ENCODE results near the gene SH3TC2. TPM values are rescaled to one million over a fixed set of nuclear protein-coding genes. Genes with fewer than 3 reads are reported as not detected.

Gene SH3TC2
- total RNA-seq, 4 donors from 2014 or later: 0.10 to 0.41 (median 0.20) TPM; not detected in 1

DNA sequence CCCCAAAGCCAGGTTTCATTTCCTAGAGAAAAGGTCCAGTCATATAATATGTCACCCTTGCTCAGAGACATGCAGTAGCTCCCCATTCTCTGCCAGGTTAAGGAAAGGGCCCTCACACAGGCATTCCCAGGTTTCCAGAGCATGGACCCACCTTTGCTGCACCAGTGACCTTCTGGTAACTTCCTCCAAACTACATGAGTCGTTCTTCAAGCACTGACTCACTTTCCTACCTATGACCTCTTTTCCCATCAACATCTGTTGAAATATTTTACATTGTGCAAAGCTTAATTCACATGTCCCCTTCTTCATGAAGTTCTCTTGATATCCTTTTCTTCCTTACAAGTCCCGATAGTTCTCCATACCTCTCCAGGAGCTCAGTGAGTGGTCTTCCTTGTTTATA, 25.9 kb downstream of the SH3TC2 start:
- ATAC-seq: no peak
- no peak overlapping the region for H3K27ac ChIP-seq
- intact Hi-C loops (cut with DNase I; ENCODE audit: low total_unique reads) (loop anchor here (10.0 kb wide), 3 partner anchors 78 to 592 kb away; no protein-coding TSS in a partner anchor), in situ Hi-C loops (cut with MboI; ENCODE audit: low sequenced_read_pairs in 4 of 4) (loop anchor here (5.0 to 25.0 kb wide), 3 partner anchors 300 to 600 kb away; no protein-coding TSS in a partner anchor)
- TF ChIP-seq POLR2A (IDR thresholded peaks at IDR 0.05): no peak
- TF ChIP-seq, protein P1, sequence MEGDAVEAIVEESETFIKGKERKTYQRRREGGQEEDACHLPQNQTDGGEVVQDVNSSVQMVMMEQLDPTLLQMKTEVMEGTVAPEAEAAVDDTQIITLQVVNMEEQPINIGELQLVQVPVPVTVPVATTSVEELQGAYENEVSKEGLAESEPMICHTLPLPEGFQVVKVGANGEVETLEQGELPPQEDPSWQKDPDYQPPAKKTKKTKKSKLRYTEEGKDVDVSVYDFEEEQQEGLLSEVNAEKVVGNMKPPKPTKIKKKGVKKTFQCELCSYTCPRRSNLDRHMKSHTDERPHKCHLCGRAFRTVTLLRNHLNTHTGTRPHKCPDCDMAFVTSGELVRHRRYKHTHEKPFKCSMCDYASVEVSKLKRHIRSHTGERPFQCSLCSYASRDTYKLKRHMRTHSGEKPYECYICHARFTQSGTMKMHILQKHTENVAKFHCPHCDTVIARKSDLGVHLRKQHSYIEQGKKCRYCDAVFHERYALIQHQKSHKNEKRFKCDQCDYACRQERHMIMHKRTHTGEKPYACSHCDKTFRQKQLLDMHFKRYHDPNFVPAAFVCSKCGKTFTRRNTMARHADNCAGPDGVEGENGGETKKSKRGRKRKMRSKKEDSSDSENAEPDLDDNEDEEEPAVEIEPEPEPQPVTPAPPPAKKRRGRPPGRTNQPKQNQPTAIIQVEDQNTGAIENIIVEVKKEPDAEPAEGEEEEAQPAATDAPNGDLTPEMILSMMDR (IDR thresholded peaks at IDR 0.05 in 4 of 5, conservative IDR thresholded peaks at IDR 0.05 in 1 of 5): no peak
- no peak for DNase-seq
- no peaks in the 10 kb centered on the region for H3K9me3 ChIP-seq
- H3K36me3 ChIP-seq: no peaks in the 10 kb centered on the region
- peaks cover 0 to 12% of the 10 kb centered on the region in 2 donors for H3K4me1 ChIP-seq
- no peak overlapping the region for H3K4me3 ChIP-seq
- H3K27me3 ChIP-seq: no peaks in the 10 kb centered on the region

- TF ChIP-seq POLR2A (IDR thresholded peaks at IDR 0.05): no peak
- TF ChIP-seq, protein P1 (IDR thresholded peaks at IDR 0.05 in 4 of 5, conservative IDR thresholded peaks at IDR 0.05 in 1 of 5): no peak
- intact Hi-C loops (cut with DNase I; ENCODE audit: low total_unique reads): loop anchor here (10.0 kb wide), 3 partner anchors 79 to 591 kb away; no protein-coding TSS in a partner anchor
- Histone ChIP-seq H3K36me3 (no peaks in the 10 kb centered on the region), H3K27me3 (no peaks in the 10 kb centered on the region), H3K27ac (no peak overlapping the region), H3K4me3 (no peak overlapping the region), H3K4me1 (peaks cover 0 to 12% of the 10 kb centered on the region in 2 donors), H3K9me3 (no peaks in the 10 kb centered on the region)
- no peak for DNase-seq
- no peak for ATAC-seq
- in situ Hi-C loops (cut with MboI; ENCODE audit: low sequenced_read_pairs in 4 of 4): loop anchor here (5.0 to 25.0 kb wide), 3 partner anchors 299 to 599 kb away; no protein-coding TSS in a partner anchor
These were observed 26.7 kb downstream of the SH3TC2 start for GRCh38 chr5:149036168-149036567.

DNA sequence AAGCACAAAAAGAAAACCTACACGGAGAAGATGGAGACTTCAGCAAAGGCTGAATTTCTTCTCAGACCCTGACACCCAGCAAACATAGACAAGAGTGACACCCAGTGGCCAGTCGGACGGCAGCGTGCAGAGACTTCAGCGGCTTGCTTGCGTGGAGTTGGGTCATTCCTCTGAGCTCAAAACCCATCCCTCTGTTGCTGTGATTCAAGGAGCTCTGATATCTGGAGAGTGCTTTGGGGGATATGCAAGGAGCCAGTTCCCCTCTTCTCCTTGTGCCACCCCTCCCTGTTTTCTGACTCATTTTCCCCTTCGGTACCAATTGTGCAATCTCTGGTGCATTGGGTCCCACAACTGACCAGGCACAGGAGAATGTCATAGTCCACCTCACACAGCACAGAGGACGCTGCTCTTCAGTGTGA, 27.5 kb downstream of the SH3TC2 start:
- H3K36me3 ChIP-seq: no peaks in the 10 kb centered on the region
- H3K27me3 ChIP-seq: no peaks in the 10 kb centered on the region
- peaks cover 0 to 9% of the 10 kb centered on the region in 2 donors for H3K4me1 ChIP-seq
- in situ Hi-C loops (cut with MboI; ENCODE audit: low sequenced_read_pairs in 4 of 4) (loop anchor here (5.0 to 25.0 kb wide), 3 partner anchors 298 to 598 kb away; no protein-coding TSS in a partner anchor), intact Hi-C loops (cut with DNase I; ENCODE audit: low total_unique reads) (loop anchor here (1.0 to 10.0 kb wide), 5 partner anchors 79 to 591 kb away; no protein-coding TSS in a partner anchor)
- DNase-seq: peak; percentile 38 to 64
- TF ChIP-seq POLR2A (IDR thresholded peaks at IDR 0.05): no peak
- TF ChIP-seq, protein P1 (IDR thresholded peaks at IDR 0.05 in 4 of 5, conservative IDR thresholded peaks at IDR 0.05 in 1 of 5): peak; percentile 76 to 92 (median 81)
- no peak overlapping the region for H3K27ac ChIP-seq
- no peak overlapping the region for H3K4me3 ChIP-seq
- H3K9me3 ChIP-seq: no peaks in the 10 kb centered on the region
- ATAC-seq: peak; percentile 73 to 88

DNA sequence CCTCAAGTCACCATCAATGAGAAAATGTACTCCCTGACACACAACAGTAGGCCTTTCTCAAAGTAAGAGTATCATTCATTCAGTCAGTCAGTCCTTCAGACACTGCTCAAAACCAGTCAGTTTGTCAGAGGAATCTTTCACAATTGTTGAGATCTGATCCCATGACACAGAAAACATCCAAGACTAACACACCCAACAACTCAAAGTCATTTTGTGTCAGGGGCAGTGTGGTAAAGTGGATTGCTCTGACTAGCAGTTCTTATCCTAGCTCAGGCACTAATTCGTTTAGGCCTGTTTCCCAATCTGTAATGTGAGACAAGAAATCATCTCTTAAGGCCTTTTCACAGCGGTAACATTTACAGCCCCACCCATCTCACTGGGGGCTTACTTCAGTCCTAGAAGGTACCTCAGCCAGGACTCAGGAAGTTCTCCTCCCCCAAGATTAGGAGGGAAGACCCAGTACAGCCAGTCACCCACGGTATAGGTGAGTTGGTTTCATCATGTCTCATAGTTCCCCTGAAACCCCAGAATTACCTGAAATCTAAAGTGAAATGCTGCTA, 31.9 kb downstream of the SH3TC2 start:
- TF ChIP-seq POLR2A (IDR thresholded peaks at IDR 0.05): no peak
- TF ChIP-seq, protein P1 (IDR thresholded peaks at IDR 0.05 in 4 of 5, conservative IDR thresholded peaks at IDR 0.05 in 1 of 5): no peak
- in situ Hi-C loops (cut with MboI; ENCODE audit: low sequenced_read_pairs in 4 of 4) (loop anchor here (5.0 to 25.0 kb wide), 3 partner anchors 294 to 594 kb away; no protein-coding TSS in a partner anchor), intact Hi-C loops (cut with DNase I; ENCODE audit: low total_unique reads) (loop anchor here (10.0 kb wide), 3 partner anchors 84 to 586 kb away; no protein-coding TSS in a partner anchor)
- H3K36me3 ChIP-seq: no peaks in the 10 kb centered on the region
- ATAC-seq (no peak), DNase-seq (no peak)
- H3K4me3 ChIP-seq: no peak overlapping the region
- H3K4me1 ChIP-seq: no peaks in the 10 kb centered on the region
- H3K9me3 ChIP-seq: no peaks in the 10 kb centered on the region
- H3K27me3 ChIP-seq: no peaks in the 10 kb centered on the region
- no peak overlapping the region for H3K27ac ChIP-seq
